HG02763 (cell line): ENCODE data around the gene KRTAP5-9.
"Not testable (repeated sequence)": the region's sequence is repeated elsewhere in the genome, so short reads cannot be mapped to it uniquely, and the experiment has no call there.

ENCODE experiments used
- ATAC-seq: cut with Tn5 transposase; IDR thresholded peaks from one replicate; pipeline ENCODE4 v1.9.1; 2021; ENCODE audit warnings: mild to moderate bottlenecking, moderate library complexity; ENCODE audit not compliant: unreplicated experiment

The KRTAP5-9 gene, protein sequence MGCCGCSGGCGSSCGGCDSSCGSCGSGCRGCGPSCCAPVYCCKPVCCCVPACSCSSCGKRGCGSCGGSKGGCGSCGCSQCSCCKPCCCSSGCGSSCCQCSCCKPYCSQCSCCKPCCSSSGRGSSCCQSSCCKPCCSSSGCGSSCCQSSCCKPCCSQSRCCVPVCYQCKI

DNA sequence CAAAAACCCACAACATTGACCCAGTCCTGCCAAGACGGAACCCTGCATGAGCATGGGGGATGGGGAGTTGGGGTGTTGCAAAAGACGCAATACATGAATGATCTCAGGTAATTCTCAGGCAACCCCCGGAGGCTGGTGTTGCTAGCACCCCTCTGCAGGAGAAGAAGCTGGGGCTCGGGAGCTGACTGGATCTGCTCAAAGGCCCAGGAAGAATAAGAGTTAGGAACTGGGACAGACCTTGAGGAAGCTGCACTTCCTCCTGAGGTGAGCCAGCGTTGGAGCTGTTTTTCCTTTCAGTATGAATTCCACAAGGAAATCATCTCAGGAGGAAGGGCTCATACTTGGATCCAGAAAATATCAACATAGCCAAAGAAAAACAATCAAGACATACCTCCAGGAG is at the start of gene KRTAP5-9:
Gene KRTAP5-9, plus strand, starts transcription at position 301 of the 400 bp plus-strand sequence. CDS start 238 bp downstream, outside the sequence.
- no peak for ATAC-seq

DNA sequence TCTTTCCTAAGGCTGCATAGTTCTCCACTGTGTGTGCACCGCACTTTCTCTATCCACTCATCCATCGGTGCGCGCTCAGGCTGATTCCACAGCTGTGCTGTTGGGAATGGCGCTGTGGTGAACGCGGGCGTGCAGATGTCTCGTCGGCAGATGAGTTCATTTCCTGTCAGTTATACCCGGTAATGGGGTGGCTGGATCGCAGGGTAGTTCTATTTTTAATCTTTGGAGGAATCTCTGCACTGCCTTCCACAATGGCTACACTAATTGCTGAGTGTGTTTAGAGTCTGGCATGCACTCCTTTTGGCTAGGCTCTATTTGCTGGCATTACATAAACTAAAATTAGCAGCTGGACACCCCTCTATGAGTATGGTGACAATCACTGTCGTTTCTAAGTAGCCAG is 49.1 kb upstream of the KRTAP5-9 start:
- no peak for ATAC-seq

DNA sequence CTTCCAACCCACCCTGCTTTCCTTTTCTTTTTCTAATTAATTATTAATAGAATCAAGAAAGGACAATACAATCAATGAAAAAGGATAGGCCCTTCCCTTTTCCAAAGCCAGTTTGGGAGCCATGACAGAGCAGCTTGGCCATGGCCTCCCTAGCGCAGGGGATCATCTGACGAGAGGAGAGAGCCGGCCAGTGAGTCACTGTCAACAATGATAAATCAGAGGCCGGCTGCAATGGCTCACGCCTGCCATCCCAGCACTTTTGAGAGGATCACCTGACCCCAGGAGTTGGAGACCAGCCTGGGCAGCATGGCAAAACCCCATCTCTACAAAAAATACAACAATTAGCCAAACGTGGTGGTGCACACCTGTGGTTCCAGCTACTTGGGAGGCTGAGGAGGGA is 48.7 kb upstream of the KRTAP5-9 start:
- ATAC-seq: no peak

DNA sequence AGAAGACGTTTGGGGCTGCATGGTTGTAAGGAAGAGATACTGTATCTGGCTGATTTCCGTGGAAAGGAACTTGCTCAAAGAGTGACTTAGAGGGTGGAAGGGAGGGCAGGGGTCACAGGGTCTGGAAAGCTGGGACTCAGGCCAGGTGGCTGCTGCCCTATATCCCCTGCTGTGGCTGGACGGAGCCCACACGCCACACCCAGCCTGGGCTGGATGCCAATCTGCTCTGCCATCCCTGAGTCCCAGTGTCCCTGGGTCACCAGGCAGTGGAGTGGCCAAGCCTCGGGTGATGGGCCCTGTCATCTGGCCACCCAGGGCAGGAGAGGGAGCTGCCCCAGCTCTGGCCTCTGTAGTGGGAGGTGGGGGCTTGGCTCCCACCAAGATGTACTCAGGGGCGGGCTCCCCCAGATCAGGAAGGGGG is 47.6 kb upstream of the KRTAP5-9 start:
- no peak for ATAC-seq

DNA sequence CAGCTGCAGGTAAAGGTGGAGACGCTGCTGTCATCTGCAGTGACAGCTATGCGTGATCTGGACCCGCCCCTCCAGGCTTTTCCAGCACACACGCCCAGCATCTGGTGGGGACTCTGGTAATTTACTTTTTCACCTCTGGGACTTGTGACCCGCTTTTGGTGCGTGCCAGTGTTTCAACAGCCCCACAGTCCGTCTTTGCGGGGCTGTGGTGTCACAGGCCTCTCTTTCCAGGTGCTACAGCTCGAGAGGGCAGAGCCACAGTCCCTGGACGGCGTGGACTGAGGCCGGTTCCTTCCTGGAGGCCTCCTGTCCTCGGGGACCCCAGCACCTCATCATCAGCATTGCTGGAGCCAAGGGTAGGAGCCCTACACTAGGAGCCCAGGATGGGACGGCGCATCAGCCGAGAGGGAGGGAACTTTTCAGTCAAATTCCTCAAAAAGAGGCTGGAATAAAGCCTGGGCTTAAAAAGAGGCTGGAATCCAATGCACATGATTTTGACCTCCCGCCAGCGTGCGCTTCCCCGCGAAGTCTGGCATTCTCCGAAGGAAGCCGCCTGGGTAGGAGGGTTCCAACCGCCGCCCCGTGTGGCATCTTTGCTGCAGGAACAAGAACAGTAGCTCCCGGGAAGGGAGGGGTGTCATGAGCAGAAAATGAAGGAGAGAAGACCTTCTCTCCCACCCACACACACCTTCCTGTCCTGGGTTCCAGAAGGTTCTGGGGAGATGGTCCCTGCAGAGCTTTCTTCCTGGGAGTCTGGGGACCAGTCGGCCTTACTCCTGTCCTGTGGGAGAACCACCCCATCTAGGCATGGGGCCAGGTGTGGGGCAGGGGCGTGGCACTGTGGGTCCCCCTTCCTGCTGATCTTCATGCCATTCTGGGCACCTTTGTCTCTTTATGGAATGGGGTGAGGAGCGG is 46.9 kb upstream of the KRTAP5-9 start:
- no peak for ATAC-seq

DNA sequence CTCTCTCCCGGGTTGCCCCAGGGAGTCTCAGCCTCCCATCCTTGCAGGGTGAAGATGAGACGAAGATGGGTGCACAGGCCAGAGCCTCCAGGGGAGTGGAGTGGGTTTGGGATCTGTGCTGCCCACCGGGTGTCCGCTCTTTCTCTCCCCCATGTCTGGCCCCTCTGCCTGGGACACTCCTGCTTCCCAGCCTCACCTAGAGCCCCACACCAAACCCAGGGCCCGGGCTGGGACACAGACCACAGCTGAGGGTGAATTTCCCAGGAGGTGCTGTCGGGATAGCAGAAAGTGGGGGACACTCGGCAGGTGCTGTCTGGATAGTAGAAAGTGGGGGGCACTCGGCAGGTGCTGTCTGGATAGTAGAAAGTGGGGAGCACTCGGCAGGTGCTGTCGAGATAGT is 46.2 kb upstream of the KRTAP5-9 start:
- ATAC-seq: no peak

DNA sequence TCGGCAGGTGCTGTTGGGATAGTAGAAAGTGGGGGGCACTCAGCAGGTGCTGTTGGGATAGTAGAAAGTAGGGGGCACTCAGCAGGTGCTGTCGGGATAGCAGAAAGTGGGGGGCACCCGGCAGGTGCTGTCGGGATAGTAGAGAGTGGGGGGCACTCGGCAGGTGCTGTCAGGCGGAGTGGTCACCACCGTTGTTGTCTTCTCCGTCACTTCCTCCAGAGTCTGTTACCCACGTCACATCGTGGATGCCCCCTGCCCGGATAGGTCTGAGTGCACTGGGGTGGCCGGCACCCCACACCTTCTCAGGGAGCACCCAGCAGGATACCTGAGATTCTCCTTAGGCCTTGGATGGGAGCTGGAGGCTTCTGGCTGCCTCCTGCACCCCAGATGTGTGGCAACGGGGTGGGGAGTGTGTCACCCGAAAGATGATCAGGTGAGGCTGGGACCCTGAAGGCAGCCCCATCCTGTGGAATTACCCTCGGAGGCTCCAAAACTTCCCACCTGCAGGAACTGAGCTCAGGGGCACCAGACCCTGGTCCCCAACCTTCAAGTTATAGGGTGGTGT is 45.3 kb upstream of the KRTAP5-9 start:
- no peak for ATAC-seq

DNA sequence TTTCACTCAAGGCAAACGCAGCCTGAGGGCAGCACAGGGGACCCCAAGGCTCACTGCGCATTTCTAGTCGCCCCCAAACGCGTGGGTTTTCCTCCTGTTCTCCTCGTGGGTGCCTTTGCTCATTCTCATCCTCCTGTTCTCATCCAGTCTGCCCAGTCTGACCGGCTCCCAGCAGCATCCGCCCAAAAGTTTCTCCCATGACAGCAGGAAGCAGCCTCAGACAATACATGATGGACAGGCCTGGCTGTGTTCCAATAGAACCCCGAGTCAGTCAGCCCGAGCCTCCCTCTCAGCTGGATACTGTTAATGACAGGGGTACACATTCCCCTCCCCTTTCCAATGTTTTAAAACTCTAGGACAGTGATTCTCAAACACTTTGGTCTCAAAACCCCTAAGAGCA is 43.7 kb upstream of the KRTAP5-9 start:
- ATAC-seq: no peak

DNA sequence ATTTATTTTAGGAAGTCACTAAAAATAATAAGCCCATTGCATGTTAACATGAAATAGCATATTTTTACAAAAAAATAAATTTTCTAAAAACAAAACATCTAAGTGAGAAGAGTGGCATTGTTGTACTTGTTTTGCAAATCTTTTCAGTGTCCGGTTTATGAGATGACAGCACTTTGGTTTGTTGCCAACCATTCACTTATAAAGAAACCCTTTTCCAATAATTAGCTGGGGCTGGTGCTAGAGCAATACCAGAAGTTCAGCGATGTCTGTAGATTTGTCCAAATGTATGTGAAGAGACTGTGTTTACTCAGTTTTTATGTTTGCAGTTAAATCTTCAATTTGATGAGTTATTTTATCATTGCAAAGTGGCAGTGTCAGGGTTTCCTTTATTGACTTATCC is 43.2 kb upstream of the KRTAP5-9 start:
- ATAC-seq: no peak

DNA sequence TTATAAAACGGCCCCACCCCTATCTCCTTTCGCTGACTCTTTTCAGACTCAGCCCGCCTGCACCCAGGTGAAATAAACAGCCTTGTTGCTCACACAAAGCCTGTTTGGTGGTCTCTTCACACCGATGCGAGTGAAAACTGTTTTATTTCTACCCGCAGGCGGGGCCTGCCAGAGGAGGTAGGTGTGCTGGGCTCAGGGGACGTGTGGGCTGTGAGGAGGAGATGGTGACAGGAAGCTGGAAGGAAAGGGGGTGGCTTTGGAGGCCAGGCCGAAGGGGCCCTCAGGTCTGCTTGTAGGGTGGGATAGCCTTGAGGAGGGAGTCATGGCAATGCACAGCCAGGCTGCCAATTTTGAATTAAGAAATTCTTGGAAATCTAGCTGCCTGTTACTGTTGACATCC is 42.4 kb upstream of the KRTAP5-9 start:
- no peak for ATAC-seq

DNA sequence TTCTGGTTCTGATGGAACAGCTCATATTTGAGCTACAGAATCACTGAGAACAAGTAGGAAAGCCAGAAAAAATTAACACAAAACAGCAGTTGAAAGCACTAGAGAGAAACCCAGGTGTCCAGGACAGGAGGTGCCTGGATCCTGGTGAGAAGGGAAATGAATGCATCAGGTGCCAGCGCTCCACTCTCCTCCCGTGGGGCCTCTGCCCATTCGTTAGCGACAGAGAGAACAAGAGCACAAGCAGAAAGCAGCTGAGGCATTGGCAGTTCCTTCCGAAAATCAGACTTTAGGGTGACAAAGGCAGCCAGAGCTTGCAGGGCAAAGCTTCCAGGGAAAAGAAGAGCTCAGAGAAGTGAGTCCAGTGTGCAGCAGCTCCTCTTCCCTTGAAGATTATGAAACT is 41.1 kb upstream of the KRTAP5-9 start:
- ATAC-seq: no peak

DNA sequence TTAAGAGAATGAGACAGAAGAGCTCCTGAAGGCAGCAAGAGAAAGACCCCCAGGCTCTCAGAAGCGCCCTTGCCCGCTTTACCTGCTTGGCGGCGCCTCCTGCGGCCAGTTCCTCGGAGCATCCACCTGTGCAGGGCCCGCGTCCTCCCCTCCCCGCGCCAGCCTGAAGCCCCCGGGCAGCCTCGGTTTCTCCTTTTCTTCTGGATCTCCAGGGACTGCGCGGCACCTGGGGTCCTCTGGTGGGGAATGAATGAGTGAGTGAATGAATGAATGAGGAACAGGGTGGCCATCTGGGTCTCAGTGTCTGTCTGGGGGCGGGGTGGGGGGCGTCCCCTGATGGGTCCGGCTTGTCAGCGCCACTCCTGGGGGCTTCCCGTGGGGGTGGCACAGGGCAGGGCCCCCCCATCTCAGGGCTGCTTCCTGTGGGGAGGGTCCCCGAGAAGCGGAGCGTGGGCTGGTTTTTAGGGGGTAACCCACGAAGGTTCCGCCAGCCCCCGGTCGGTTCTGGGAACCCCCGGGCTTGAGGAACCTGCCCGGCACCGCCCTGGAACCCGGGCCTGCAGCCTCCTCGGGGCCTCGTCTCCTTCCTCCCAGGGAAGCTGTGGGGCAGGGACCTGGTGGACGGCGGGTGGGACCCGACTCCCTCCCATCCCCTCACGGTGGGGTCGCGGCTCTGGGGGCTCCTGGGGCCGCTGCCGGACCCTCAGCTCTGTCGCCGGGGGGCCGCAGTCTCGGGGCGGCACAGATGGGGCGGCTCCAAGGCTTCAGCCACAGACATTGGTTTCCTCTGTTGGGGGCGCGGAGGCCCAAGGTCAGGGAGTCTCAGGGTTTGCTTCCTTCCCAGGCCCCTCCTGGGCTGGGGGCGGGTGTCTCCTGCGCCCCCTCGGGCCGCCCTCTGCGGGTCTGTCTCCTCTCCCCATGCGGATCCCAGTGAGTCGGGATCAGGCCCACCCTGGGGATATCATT is 29.4 kb upstream of the KRTAP5-9 start:
- no peak for ATAC-seq

DNA sequence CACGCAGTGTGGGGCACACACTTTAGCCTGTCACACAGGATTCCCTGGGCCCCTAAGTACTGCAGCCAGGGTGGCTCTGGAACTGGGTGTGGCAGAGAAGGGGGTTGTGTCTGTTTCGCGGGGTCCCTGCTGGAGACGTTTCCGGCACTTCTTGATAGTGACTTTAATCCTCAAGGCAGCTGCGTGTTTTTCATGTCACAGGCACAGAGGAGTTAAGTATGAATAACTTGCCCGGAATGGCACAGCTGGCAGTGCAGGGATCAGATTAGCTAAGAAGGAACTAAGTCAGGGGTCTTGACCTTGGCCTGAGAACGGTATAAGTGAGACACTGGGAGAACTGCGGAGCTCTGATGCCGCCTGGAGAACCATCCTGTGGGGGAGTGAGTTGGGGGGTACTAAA is 28.7 kb upstream of the KRTAP5-9 start:
- no peak for ATAC-seq

DNA sequence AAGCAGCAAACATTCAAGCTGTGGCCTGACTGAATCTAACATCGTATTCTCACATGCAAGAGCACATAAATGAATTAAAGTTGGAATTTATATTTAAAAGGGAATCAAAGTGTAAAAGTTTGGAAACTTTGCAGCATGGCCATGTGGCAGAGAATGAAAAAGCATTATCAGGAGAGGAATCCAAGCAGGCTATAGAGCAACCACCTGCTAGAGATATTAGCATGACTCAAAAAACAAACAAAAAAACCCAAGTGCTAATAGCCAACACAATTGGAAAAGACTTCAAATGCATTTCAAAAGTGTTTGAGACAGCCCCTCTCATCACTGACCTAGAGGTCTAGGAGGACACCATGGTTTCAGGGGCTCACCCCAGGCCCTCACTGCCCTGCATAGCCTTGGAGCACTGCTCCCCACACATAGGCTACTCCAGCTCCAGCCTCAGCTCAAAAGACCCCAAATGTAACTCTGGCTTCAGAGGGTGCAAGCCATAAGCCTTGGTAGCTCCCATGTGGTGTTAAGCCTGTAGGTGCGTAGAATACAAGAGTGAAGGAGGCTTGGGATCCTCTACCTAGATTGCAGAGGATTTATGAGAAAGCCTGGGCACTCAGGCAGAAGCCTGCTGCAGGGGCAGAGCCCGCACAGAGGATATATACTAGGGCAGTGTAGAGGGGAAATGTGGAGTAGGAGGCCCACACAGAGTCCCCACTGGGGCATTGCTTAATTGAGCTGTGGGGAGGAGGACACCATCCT is 22.9 kb upstream of the KRTAP5-9 start:
- no peak for ATAC-seq

DNA sequence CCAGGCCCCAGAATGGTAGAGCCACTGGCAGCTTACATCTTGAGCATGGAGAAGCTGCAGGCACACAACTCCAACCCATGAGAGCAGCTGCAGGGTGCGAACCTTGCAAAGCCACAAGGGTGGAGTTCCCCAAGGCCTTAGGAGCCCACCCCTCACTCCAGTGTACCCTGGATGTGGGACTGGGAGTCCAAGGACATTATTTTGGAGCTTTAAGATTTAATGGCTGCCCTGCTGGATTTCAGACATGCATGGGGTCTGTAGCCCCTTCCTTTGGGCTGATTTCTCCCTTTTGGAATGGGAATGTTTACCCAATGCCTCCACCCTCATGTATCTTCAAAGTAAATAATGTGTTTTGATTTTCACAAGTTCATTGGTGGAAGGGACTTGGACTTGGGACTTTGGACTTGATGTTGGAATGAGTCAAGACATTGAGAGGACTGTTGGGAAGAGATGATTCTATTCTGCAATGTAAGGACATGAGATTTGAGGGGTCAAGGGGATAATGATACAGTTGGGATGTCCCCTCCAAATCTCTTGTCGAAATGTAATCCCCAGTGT is 22.2 kb upstream of the KRTAP5-9 start:
- ATAC-seq: no peak

DNA sequence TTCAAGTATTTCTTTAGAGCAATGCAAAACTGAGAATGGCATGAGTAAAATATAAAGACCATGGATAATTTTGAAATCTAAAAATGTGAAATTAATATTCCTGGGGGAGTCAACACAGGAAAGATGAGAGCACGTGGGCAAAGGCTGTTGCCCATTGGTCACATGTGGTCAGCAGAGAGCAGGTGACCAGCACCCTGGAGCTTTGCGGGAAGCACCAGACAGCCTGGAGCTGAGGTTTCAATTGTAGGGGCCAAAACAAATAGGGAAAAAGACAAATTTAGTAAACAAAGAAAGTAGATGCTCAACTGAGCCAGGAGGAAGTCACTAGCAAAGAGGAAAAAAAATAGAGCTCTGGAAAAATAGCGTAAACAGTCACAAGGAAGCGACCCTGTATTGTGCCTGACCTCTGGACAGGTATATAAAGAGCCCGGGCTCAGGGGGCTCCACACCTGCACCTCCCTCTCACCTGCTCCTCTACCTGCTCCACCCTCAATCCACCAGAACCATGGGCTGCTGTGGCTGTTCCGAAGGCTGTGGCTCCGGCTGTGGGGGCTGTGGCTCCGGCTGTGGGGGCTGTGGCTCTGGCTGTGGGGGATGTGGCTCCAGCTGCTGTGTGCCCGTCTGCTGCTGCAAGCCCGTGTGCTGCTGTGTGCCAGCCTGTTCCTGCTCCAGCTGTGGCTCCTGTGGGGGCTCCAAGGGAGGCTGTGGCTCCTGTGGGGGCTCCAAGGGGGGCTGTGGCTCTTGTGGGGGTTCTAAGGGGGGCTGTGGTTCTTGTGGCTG is 21.2 kb upstream of the KRTAP5-9 start, which contains the start of gene KRTAP5-7:
Gene KRTAP5-7, plus strand, starts transcription at position 472 of the 780 bp plus-strand sequence. Its CDS starts 34 bp downstream, at position 506.
- ATAC-seq: not testable (repeated sequence)

DNA sequence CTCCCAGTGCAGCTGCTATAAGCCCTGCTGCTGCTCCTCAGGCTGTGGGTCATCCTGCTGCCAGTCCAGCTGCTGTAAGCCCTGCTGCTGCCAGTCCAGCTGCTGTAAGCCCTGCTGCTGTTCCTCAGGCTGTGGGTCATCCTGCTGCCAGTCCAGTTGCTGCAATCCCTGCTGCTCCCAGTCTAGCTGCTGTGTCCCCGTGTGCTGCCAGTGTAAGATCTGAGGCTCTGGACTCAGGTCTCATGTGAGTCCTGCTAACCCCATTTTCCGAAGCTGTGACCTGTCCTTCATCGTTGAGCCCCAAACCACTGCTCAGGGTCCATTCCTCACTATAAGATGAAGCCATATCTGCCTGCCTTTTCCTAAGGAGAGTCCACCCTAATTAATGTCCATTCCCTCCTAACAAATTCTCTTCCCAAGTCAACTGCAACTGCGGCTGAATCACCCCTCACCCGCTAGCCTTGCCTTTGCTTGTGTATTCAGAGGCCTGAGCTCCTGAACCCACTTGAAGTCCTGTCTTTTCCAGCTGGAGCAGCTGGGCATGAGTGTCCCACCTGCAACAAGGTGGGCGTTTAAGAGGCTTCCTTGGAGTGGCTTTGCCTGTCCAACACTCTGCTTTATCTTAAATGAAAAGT is 20.5 kb upstream of the KRTAP5-9 start:
- ATAC-seq: no peak

DNA sequence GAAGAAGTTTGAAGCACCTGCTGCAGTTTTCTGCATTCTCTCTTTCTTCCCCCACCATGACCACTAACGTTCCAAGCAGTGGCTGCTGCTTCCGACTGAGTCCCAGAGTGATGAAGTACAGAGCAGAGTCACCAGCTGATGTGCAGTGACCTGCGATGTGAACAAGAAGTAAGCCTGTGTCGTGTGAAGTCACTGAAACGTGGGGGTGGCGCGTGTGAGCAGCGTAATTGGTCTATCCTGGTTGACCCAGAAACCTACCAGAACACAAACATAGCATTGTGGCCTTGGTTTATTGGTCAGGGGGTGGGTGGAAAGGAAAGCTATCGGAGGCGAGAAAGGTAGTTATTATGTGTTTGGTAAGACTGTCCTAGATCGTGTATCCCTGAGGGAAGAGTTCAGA is 17.6 kb upstream of the KRTAP5-9 start:
- no peak for ATAC-seq
